H9 (cell line): ENCODE data around the gene SPECC1L. TPM values are rescaled to one million over a fixed set of nuclear protein-coding genes. Genes with fewer than 3 reads are reported as not detected.

Experiments used
- DNase-seq: peaks from one replicate; pipeline ENCODE4 v3.0.0-alpha.2; 2017
- H2AFZ ChIP-seq: one replicate; pipeline ENCODE4 v1.6.1; 2013; ENCODE audit warnings: mild to moderate bottlenecking, low read length, control low read depth, moderate library complexity
- H2AK5ac ChIP-seq: 2 replicates; pipeline ENCODE4 v1.6.1; 2013; ENCODE audit warnings: low read length, control low read depth, mixed read lengths; ENCODE audit not compliant: insufficient read length
- H2BK120ac ChIP-seq: one replicate; pipeline ENCODE4 v1.6.1; 2013; ENCODE audit warnings: low read depth, mild to moderate bottlenecking, low read length, control low read depth, inconsistent platforms; ENCODE audit not compliant: poor library complexity, severe bottlenecking
- H2BK12ac ChIP-seq: 2 replicates; pipeline ENCODE4 v1.6.1; 2013; ENCODE audit warnings: low read length, control low read depth, mixed read lengths, low read depth; ENCODE audit not compliant: insufficient read length
- H2BK15ac ChIP-seq: 2 replicates; pipeline ENCODE4 v1.6.1; 2013; ENCODE audit warnings: low read depth, low read length, control low read depth
- H2BK20ac ChIP-seq: one replicate; pipeline ENCODE4 v1.6.1; 2013; ENCODE audit warnings: low read depth, mild to moderate bottlenecking, low read length, control low read depth, inconsistent platforms; ENCODE audit not compliant: poor library complexity, severe bottlenecking
- H2BK5ac ChIP-seq: 2 replicates; pipeline ENCODE4 v1.6.1; 2013; ENCODE audit warnings: low read length, control low read depth, mixed read lengths; ENCODE audit not compliant: insufficient read length
- H3K14ac ChIP-seq: 2 replicates; pipeline ENCODE4 v1.6.1; 2013; ENCODE audit warnings: low read length, control low read depth; ENCODE audit not compliant: insufficient read depth
- H3K18ac ChIP-seq: 2 replicates; pipeline ENCODE4 v1.6.1; 2013; ENCODE audit warnings: low read depth, mild to moderate bottlenecking, mixed read lengths, low read length, control low read depth; ENCODE audit not compliant: insufficient read length
- H3K23ac ChIP-seq: 2 replicates; pipeline ENCODE4 v1.6.1; 2013; ENCODE audit warnings: low read length, control low read depth, mixed read lengths, low read depth; ENCODE audit not compliant: insufficient read length
- H3K23me2 ChIP-seq: 2 replicates; pipeline ENCODE4 v1.6.1; 2013; ENCODE audit warnings: low read depth, mild to moderate bottlenecking, mixed read lengths, low read length, control low read depth; ENCODE audit not compliant: insufficient read length, poor library complexity, severe bottlenecking
- H3K27ac ChIP-seq: 2 replicates; pipeline ENCODE4 v1.5.1; 2013; ENCODE audit warnings: low read length, control low read depth, mixed read lengths, low read depth; ENCODE audit not compliant: insufficient read length
- H3K27me3 ChIP-seq: 2 replicates; pipeline ENCODE4 v1.6.1; 2013; ENCODE audit warnings: low read length, control low read depth, inconsistent platforms; ENCODE audit not compliant: insufficient read depth
- H3K4ac ChIP-seq: 2 replicates; pipeline ENCODE4 v1.6.1; 2013; ENCODE audit warnings: low read depth, mild to moderate bottlenecking, control low read depth, inconsistent platforms, low read length, moderate library complexity
- H3K4me1 ChIP-seq: 2 replicates; pipeline ENCODE4 v1.6.1; 2013; ENCODE audit warnings: low read length, control low read depth, inconsistent platforms; ENCODE audit not compliant: insufficient read depth
- H3K4me2 ChIP-seq: 2 replicates; pipeline ENCODE4 v1.6.1; 2013; ENCODE audit warnings: low read length, control low read depth, mixed read lengths; ENCODE audit not compliant: insufficient read length, insufficient read depth
- H3K56ac ChIP-seq: 2 replicates; pipeline ENCODE4 v1.6.1; 2013; ENCODE audit warnings: low read depth, mild to moderate bottlenecking, mixed read lengths, low read length, control low read depth; ENCODE audit not compliant: insufficient read length
- H3K79me1 ChIP-seq: 2 replicates; pipeline ENCODE4 v1.6.1; 2013; ENCODE audit warnings: low read depth, mild to moderate bottlenecking, moderate library complexity, low read length, control low read depth, inconsistent platforms; ENCODE audit not compliant: insufficient read depth, poor library complexity, severe bottlenecking
- H3K79me2 ChIP-seq: 2 replicates; pipeline ENCODE4 v1.6.1; 2013; ENCODE audit warnings: low read length, control low read depth, inconsistent platforms; ENCODE audit not compliant: insufficient read depth
- H3K9ac ChIP-seq: 2 replicates; pipeline ENCODE4 v1.6.1; 2013; ENCODE audit warnings: low read length, control low read depth, mixed read lengths; ENCODE audit not compliant: insufficient read length; ENCODE audit errors: extremely low read depth
- H3K9me3 ChIP-seq: one replicate; pipeline ENCODE4 v1.6.1; 2013; ENCODE audit warnings: low read depth, low read length, inconsistent platforms; ENCODE audit not compliant: control insufficient read depth
- H3T11ph ChIP-seq: one replicate; pipeline ENCODE4 v1.6.1; 2013; ENCODE audit warnings: mild to moderate bottlenecking, low read length, control low read depth, inconsistent platforms
- H4K20me1 ChIP-seq: one replicate; pipeline ENCODE4 v1.6.1; 2013; ENCODE audit not compliant: control insufficient read depth, insufficient read length, insufficient read depth
- H4K5ac ChIP-seq: 2 replicates; pipeline ENCODE4 v1.6.1; 2013; ENCODE audit warnings: low read depth, mild to moderate bottlenecking, mixed read lengths, low read length, control low read depth; ENCODE audit not compliant: insufficient read length
- H4K8ac ChIP-seq: replicated peaks from 2 replicates; pipeline ENCODE4 v1.6.1; 2013; ENCODE audit warnings: low read length, control low read depth, mixed read lengths, low read depth; ENCODE audit not compliant: insufficient read length
- H4K91ac ChIP-seq: 2 replicates; pipeline ENCODE4 v1.6.1; 2013; ENCODE audit warnings: low read depth, mild to moderate bottlenecking, moderate library complexity, mixed read lengths, low read length, control low read depth; ENCODE audit not compliant: insufficient read length
- H3K27ac Mint-ChIP-seq, 3 experiments: 2 replicates in 2 of 3; 3 replicates in 1 of 3; pipeline ENCODE4 v1.8.0; 2020 to 2021; ENCODE audit warnings: mixed read lengths in 3 of 3, mild to moderate bottlenecking in 1 of 3, moderate library complexity in 1 of 3
- H3K27me3 Mint-ChIP-seq: 2 replicates; pipeline ENCODE4 v1.8.0; 2021; ENCODE audit warnings: low read depth, mild to moderate bottlenecking, moderate library complexity, mixed read lengths
- H3K36me3 Mint-ChIP-seq, 3 experiments: 2 replicates in 2 of 3; 3 replicates in 1 of 3; pipeline ENCODE4 v1.8.0; 2020 to 2021; ENCODE audit warnings: low read depth in 3 of 3, mixed read lengths in 3 of 3; ENCODE audit not compliant: insufficient read depth in 1 of 3
- H3K4me1 Mint-ChIP-seq, 2 experiments: 2 replicates each; pipeline ENCODE4 v1.8.0; 2020; ENCODE audit warnings: mixed read lengths in 2 of 2
- H3K4me3 Mint-ChIP-seq, 2 experiments: 2 replicates in 1 of 2; 3 replicates in 1 of 2; pipeline ENCODE4 v1.8.0; 2020 to 2021; ENCODE audit warnings: mild to moderate bottlenecking in 2 of 2, mixed read lengths in 2 of 2, moderate library complexity in 1 of 2
- H3K9me3 Mint-ChIP-seq, 2 experiments: 2 replicates in 1 of 2; 3 replicates in 1 of 2; pipeline ENCODE4 v1.8.0; 2020; ENCODE audit warnings: mild to moderate bottlenecking in 2 of 2, mixed read lengths in 2 of 2, moderate library complexity in 1 of 2
- WGBS: extraction: QIAGEN DNeasy Blood & Tissue Kit; methylation state at CpG from one replicate; pipeline ENCODE4 v1.1.7; 2013; ENCODE audit warnings: missing lambda C conversion rate, low lambda C conversion rate, mixed read lengths; ENCODE audit not compliant: insufficient read length; ENCODE audit errors: extremely low coverage; 5-methylcytosine and 5-hydroxymethylcytosine counted together
- total RNA-seq: library from RNA; stranded (reverse); gene quantifications from 2 replicates; pipeline ENCODE4 v1.2.1, GENCODE V29; 2021
- TF ChIP-seq, protein P1 (sequence below): fragments of 200-600 bp; sonication (generic); conservative IDR thresholded peaks from 3 replicates; pipeline ENCODE4 v1.8.0; 2021; ENCODE audit warnings: antibody characterized with exemption, mild to moderate bottlenecking

The SPECC1L gene
- total RNA-seq, 1 experiment from 2014 or later, result 57.1 TPM

DNA sequence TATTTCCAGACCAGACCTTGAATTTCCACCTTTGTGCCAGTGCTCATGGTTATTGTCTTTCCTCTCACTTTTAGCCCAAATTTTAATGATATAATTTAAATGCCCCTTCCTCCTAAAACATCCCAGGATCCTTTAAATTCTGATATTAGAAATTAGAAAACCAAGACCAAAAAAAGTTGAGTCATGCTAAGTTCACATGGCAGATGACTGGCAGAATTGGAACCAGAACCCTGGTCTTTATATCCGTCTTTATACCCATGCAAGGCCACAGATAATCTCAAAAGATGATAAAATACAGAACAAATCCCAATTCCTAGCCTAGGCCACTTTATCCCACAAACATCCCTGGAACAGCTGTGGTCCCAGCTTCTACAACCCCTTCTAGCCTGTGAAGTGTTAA is 183.2 kb downstream of the SPECC1L start:
- no peaks in the 10 kb centered on the region for H3K9me3 ChIP-seq
- no peak overlapping the region for H3K18ac ChIP-seq
- Mint-ChIP-seq H3K36me3 (no peaks in the 10 kb centered on the region), H3K27me3 (peaks cover 2% of the 10 kb centered on the region), H3K27ac (no peak overlapping the region), H3K4me1 (peaks cover 6 to 8% of the 10 kb centered on the region in 2 experiments), H3K4me3 (no peak overlapping the region), H3K9me3 (peaks cover 0 to 2% of the 10 kb centered on the region in 2 experiments; a peak in 2 of 5 replicates)
- H3K4me1 ChIP-seq, result no peaks in the 10 kb centered on the region
- no peaks in the 10 kb centered on the region for H4K20me1 ChIP-seq
- no peak overlapping the region for H2AK5ac ChIP-seq
- TF ChIP-seq, protein P1, sequence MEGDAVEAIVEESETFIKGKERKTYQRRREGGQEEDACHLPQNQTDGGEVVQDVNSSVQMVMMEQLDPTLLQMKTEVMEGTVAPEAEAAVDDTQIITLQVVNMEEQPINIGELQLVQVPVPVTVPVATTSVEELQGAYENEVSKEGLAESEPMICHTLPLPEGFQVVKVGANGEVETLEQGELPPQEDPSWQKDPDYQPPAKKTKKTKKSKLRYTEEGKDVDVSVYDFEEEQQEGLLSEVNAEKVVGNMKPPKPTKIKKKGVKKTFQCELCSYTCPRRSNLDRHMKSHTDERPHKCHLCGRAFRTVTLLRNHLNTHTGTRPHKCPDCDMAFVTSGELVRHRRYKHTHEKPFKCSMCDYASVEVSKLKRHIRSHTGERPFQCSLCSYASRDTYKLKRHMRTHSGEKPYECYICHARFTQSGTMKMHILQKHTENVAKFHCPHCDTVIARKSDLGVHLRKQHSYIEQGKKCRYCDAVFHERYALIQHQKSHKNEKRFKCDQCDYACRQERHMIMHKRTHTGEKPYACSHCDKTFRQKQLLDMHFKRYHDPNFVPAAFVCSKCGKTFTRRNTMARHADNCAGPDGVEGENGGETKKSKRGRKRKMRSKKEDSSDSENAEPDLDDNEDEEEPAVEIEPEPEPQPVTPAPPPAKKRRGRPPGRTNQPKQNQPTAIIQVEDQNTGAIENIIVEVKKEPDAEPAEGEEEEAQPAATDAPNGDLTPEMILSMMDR, result no peak
- no peak overlapping the region for H2BK20ac ChIP-seq
- H2BK120ac ChIP-seq, result no peak overlapping the region
- no peak overlapping the region for H2BK5ac ChIP-seq
- H3K9ac ChIP-seq, result no peak overlapping the region
- WGBS, result no CpG with 5 or more reads among the region's 1 CpG
- no peaks in the 10 kb centered on the region for H3K79me1 ChIP-seq
- H3K27me3 ChIP-seq, result no peaks in the 10 kb centered on the region
- H3K56ac ChIP-seq, result no peak overlapping the region
- H3K14ac ChIP-seq, result no peak overlapping the region
- H3K23me2 ChIP-seq, result no peaks in the 10 kb centered on the region
- H4K91ac ChIP-seq, result no peak overlapping the region
- no peaks in the 10 kb centered on the region for H3K79me2 ChIP-seq
- no peak overlapping the region for H2AFZ ChIP-seq
- H2BK12ac ChIP-seq, result no peak overlapping the region
- DNase-seq, result no peak
- no peak overlapping the region for H3K23ac ChIP-seq
- H4K5ac ChIP-seq, result no peak overlapping the region
- no peak overlapping the region for H4K8ac ChIP-seq
- no peak overlapping the region for H3K4ac ChIP-seq
- no peak overlapping the region for H3K27ac ChIP-seq
- H3T11ph ChIP-seq, result no peak overlapping the region
- H3K4me2 ChIP-seq, result no peak overlapping the region
- H2BK15ac ChIP-seq, result no peak overlapping the region
